Endothelial cell of umbilical vein (primary cell): ENCODE data around the gene TMUB2. TPM values are rescaled to one million over a fixed set of nuclear protein-coding genes. Genes with fewer than 3 reads are reported as not detected.

Experiments used
- BruUV-seq: library from RNA; stranded (reverse); fragments of 400-500 nt; replicated peaks from 2 replicates; lab custom pipeline; 2021; lab: Mats Ljungman, UMichigan
- CTCF ChIA-PET: fragments of 300-600, 350-600 bp; sonication (Branson Sonifier 250); formaldehyde crosslinking; loops from one replicate; lab custom pipeline; 2021; ENCODE audit warnings: antibody characterized with exemption, inconsistent platforms; lab: Charles Lee
- POLR2A ChIA-PET: fragments of 300-600, 350-600 bp; sonication (Branson Sonifier 250); formaldehyde crosslinking; loops from one replicate; lab custom pipeline; 2021; ENCODE audit warnings: antibody characterized with exemption, inconsistent platforms; lab: Charles Lee
- DNase-seq: peaks from one replicate; pipeline ENCODE4 v3.0.0-alpha.2; 2011; ENCODE audit warnings: low read depth, low spot score
- FAIRE-seq: peaks from 2 replicates; lab custom pipeline; 2011; peaks lifted over from hg19 to GRCh38; lab: Jason Lieb, UNC
- H2AFZ ChIP-seq: 2 replicates; pipeline ENCODE4 v1.6.0; 2012; ENCODE audit warnings: low read depth, low read length, control low read depth, inconsistent platforms
- H3K27ac ChIP-seq: 2 replicates; pipeline ENCODE4 v1.5.1; 2011; ENCODE audit warnings: low read depth, mild to moderate bottlenecking, control low read depth, low read length, moderate library complexity; ENCODE audit not compliant: insufficient read depth
- H3K27me3 ChIP-seq, 2 experiments: 2 replicates each; pipeline versions ENCODE4 v1.6.0 to v1.6.1; 2011; ENCODE audit warnings: low read length in 2 of 2, mixed read lengths in 1 of 2; ENCODE audit not compliant: control insufficient read depth in 2 of 2, insufficient read depth in 2 of 2
- H3K36me3 ChIP-seq, 2 experiments: 2 replicates in 1 of 2; 3 replicates in 1 of 2; pipeline ENCODE4 v1.5.1; 2011; ENCODE audit warnings: low read length in 2 of 2, mild to moderate bottlenecking in 1 of 2, moderate library complexity in 1 of 2; ENCODE audit not compliant: control insufficient read depth in 2 of 2, insufficient read depth in 2 of 2; ENCODE audit errors: extremely low read depth in 1 of 2
- H3K4me1 ChIP-seq: 3 replicates; pipeline ENCODE4 v1.5.1; 2011; ENCODE audit warnings: mild to moderate bottlenecking, low read length; ENCODE audit not compliant: control insufficient read depth, insufficient read depth; ENCODE audit errors: extremely low read depth
- H3K4me2 ChIP-seq: 2 replicates; pipeline ENCODE4 v1.6.1; 2011; ENCODE audit warnings: low read length, control low read depth, mixed read lengths; ENCODE audit not compliant: insufficient read depth
- H3K4me3 ChIP-seq, 3 experiments: fragments of 200-600 bp in 1 of 3; sonication (generic), shearing (Covaris generic) in 1 of 3; replicated peaks in 1 of 3; 2 replicates each; pipeline ENCODE4 v1.5.1; 2011 to 2016; ENCODE audit warnings: control low read depth in 3 of 3, low read length in 3 of 3, mild to moderate bottlenecking in 2 of 3, inconsistent platforms in 1 of 3, low read depth in 1 of 3, moderate library complexity in 1 of 3; ENCODE audit not compliant: insufficient read depth in 1 of 3
- H3K79me2 ChIP-seq: 2 replicates; pipeline ENCODE4 v1.6.0; 2012; ENCODE audit warnings: low read length, inconsistent platforms; ENCODE audit not compliant: control insufficient read depth, insufficient read depth
- H3K9ac ChIP-seq: replicated peaks from 2 replicates; pipeline ENCODE3; 2011; ENCODE audit warnings: low read length, control low read depth; ENCODE audit not compliant: insufficient read depth; ENCODE audit errors: extremely low read depth
- H3K9me1 ChIP-seq: replicated peaks from 3 replicates; pipeline ENCODE4 v1.6.0; 2011; ENCODE audit warnings: mild to moderate bottlenecking, low read length; ENCODE audit not compliant: control insufficient read depth, insufficient read depth; ENCODE audit errors: extremely low read depth
- H3K9me3 ChIP-seq: replicated peaks from 2 replicates; pipeline ENCODE4 v1.5.1; 2012; ENCODE audit warnings: low read length, inconsistent platforms; ENCODE audit not compliant: control insufficient read depth, insufficient read depth
- H4K20me1 ChIP-seq: replicated peaks from 2 replicates; pipeline ENCODE3; 2011; ENCODE audit warnings: mild to moderate bottlenecking, low read length; ENCODE audit not compliant: control insufficient read depth, insufficient read depth; ENCODE audit errors: extremely low read depth
- MAX ChIP-seq: IDR thresholded peaks from 2 replicates; pipeline ENCODE4 v1.6.1; 2011; ENCODE audit not compliant: insufficient read depth, insufficient read length
- POLR2A ChIP-seq: IDR thresholded peaks from 2 replicates; pipeline ENCODE4 v1.6.1; 2012; ENCODE audit warnings: low read depth, mild to moderate bottlenecking, control low read depth, low read length
- POLR2AphosphoS5 ChIP-seq: IDR thresholded peaks from 2 replicates; pipeline ENCODE4 v1.6.1; 2012; ENCODE audit warnings: low read depth, mild to moderate bottlenecking, control low read depth, low read length, moderate library complexity; ENCODE audit not compliant: insufficient read depth
- dilution Hi-C: fragments of 300-500 bp; cut with MboI; formaldehyde crosslinking; loops from one replicate; pipeline ENCODE4 v1.15.0; 2019; ENCODE audit warnings: low sequenced_read_pairs; ENCODE audit not compliant: extremely low pct_ligation_motif_present
- intact Hi-C: fragments of 100-400 bp; cut with micrococcal nuclease; formaldehyde crosslinking; loops from one replicate; pipeline ENCODE4 v1.10.0; 2022
- polyA plus RNA-seq, 4 experiments: library from polyadenylated mRNA; depleted of rRNA in 3 of 4; stranded (reverse) in 3 of 4; unstranded in 1 of 4; fragments of >200 nt; gene quantifications; 2 replicates each; pipeline versions ENCODE4 v1.2.1 to v1.2.3, GENCODE V29; 2011 to 2012; ENCODE audit warnings: missing spikeins in 1 of 4
- total RNA-seq: library from RNA; stranded (reverse); gene quantifications from 2 replicates; pipeline ENCODE4 v1.2.3, GENCODE V29; 2021

TMUB2 gene
- total and polyA plus RNA-seq, 2 donors (not counting 3 experiments of a cell fraction or from before 2014, with no cell fraction given), result 43.6 to 72.5 TPM

- no TSS peak for BruUV-seq
- H2AFZ ChIP-seq, result no peak overlapping the region
- FAIRE-seq (peak; percentile 24), DNase-seq (peak; percentile 52)
- H3K9me1 ChIP-seq, result no peaks in the 10 kb centered on the region
- TF ChIP-seq POLR2A (peak; percentile 60), POLR2AphosphoS5 (peak; percentile 64), MAX (no peak)
- peak overlapping the region; percentile 68 to 94 (median 88) for H3K4me3 ChIP-seq
- CTCF ChIA-PET, result interaction anchor here (1.0 to 1.8 kb wide), 4 partner anchors 12 to 325 kb away, joined by 3 to 10 read pairs (median 3); partner anchors contain the start of gene TMUB2
- peak overlapping the region; percentile 83 for H3K9ac ChIP-seq
- no peaks in the 10 kb centered on the region for H3K27me3 ChIP-seq
- H3K36me3 ChIP-seq, result peaks cover 11 to 28% of the 10 kb centered on the region in 2 experiments
- POLR2A ChIA-PET, result interaction anchor here (1.0 kb wide), 1 partner anchor 12 kb away, joined by 3 read pairs; the partner anchor contains the start of gene TMUB2
- H3K79me2 ChIP-seq, result peaks cover 23% of the 10 kb centered on the region
- H4K20me1 ChIP-seq, result no peaks in the 10 kb centered on the region
- H3K9me3 ChIP-seq, result no peaks in the 10 kb centered on the region
- peak overlapping the region; percentile 67 for H3K27ac ChIP-seq
- intact Hi-C loops, result loop anchor here (1.0 kb wide), 1 partner anchor 12 kb away; no protein-coding TSS in a partner anchor
- peak overlapping the region; percentile 71 for H3K4me2 ChIP-seq
- dilution Hi-C loops, result no loop called here
- H3K4me1 ChIP-seq, result peaks cover 19% of the 10 kb centered on the region
Measured at GRCh38 chr17:44198721-44199552, 12.2 kb downstream of the TMUB2 start.
